Gastroesophageal sphincter (tissue), 3 donors: ENCODE results near the gene PTK6.
"Not testable (repeated sequence)": the region's sequence is repeated elsewhere in the genome, so short reads cannot be mapped to it uniquely, and the experiment has no call there.

ENCODE experiments used
- POLR2AphosphoS5 ChIP-seq: sonication (generic); formaldehyde crosslinking; IDR thresholded peaks from one replicate; pipeline ENCODE4 v1.6.1; 2017; ENCODE audit warnings: antibody characterized with exemption
- TF ChIP-seq, protein P1 (sequence below), 4 experiments: fragments of 200-600 bp in 2 of 4; fragments of 450-650 bp in 2 of 4; sonication (generic) in 1 of 4; IDR thresholded peaks; one replicate each; pipeline ENCODE4 v1.5.1; 2017 to 2019; ENCODE audit warnings: antibody characterized with exemption in 4 of 4, mild to moderate bottlenecking in 2 of 4, moderate library complexity in 2 of 4

DNA sequence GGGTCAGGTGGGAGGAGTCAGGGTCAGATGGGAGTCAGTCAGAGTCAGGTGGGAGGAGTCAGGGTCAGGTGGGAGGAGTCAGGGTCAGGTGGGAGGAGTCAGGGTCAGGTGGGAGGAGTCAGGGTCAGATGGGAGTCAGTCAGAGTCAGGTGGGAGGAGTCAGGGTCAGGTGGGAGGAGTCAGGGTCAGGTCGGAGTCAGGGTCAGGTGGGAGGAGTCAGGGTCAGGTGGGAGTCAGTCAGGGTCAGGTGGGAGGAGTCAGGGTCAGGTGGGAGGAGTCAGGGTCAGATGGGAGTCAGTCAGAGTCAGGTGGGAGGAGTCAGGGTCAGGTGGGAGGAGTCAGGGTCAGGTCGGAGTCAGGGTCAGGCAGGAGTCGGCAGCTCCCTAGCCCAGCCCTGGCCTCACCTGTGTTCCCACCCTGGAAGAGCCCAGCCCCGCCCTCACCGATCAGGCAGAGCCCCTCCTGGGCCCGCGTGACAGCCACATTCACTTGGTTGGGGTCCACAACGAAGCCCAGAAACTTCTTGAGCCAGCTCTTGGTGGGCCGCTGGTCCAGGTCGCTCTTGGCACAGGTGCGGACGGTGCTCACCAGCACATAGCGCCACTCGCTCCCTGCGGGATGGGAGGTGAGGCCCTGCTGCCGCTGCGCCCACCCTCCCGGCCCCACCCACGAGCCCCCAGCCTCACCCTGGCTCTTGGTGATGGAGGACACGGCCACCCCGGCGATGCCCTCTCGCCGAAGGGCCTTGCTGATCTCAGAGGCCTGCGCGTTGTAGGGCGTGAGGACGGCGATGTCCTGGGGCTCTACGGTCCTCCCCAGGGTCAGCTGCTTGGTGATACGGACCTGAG lies 22.5 kb upstream of the PTK6 start:
- TF ChIP-seq, protein P1, sequence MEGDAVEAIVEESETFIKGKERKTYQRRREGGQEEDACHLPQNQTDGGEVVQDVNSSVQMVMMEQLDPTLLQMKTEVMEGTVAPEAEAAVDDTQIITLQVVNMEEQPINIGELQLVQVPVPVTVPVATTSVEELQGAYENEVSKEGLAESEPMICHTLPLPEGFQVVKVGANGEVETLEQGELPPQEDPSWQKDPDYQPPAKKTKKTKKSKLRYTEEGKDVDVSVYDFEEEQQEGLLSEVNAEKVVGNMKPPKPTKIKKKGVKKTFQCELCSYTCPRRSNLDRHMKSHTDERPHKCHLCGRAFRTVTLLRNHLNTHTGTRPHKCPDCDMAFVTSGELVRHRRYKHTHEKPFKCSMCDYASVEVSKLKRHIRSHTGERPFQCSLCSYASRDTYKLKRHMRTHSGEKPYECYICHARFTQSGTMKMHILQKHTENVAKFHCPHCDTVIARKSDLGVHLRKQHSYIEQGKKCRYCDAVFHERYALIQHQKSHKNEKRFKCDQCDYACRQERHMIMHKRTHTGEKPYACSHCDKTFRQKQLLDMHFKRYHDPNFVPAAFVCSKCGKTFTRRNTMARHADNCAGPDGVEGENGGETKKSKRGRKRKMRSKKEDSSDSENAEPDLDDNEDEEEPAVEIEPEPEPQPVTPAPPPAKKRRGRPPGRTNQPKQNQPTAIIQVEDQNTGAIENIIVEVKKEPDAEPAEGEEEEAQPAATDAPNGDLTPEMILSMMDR (IDR thresholded peaks at IDR 0.05), result not testable (repeated sequence)
- TF ChIP-seq POLR2AphosphoS5, result not testable (repeated sequence)
